Neuronal stem cell (in vitro differentiated cells): Measurements from ENCODE around the gene PKP4.
"Not testable (repeated sequence)": the region's sequence is repeated elsewhere in the genome, so short reads cannot be mapped to it uniquely, and the experiment has no call there.

Experiments
- DNase-seq: peaks from one replicate; pipeline ENCODE4 v3.0.0-alpha.2; 2013; ENCODE audit warnings: low spot score
- H2AFZ ChIP-seq: one replicate; pipeline ENCODE4 v1.6.1; 2013; ENCODE audit warnings: mild to moderate bottlenecking, low read length, inconsistent platforms
- H2AK5ac ChIP-seq: 2 replicates; pipeline ENCODE4 v1.6.1; 2013; ENCODE audit warnings: low read depth, mild to moderate bottlenecking, inconsistent platforms, low read length, moderate library complexity, mixed read lengths
- H2BK120ac ChIP-seq: 2 replicates; pipeline ENCODE4 v1.6.1; 2013; ENCODE audit warnings: low read depth, mild to moderate bottlenecking, inconsistent platforms, low read length, moderate library complexity, mixed read lengths
- H2BK12ac ChIP-seq: one replicate; pipeline ENCODE4 v1.6.1; 2013; ENCODE audit warnings: low read length, inconsistent platforms
- H2BK15ac ChIP-seq: 2 replicates; pipeline ENCODE4 v1.6.1; 2013; ENCODE audit warnings: mild to moderate bottlenecking, low read length, inconsistent platforms, mixed read lengths
- H2BK5ac ChIP-seq: one replicate; pipeline ENCODE4 v1.6.1; 2013; ENCODE audit warnings: inconsistent platforms, mild to moderate bottlenecking, low read length, moderate library complexity
- H3K14ac ChIP-seq: one replicate; pipeline ENCODE4 v1.6.1; 2013; ENCODE audit warnings: low read length, inconsistent platforms
- H3K18ac ChIP-seq: 2 replicates; pipeline ENCODE4 v1.6.1; 2013; ENCODE audit warnings: low read length, inconsistent platforms
- H3K23ac ChIP-seq: 2 replicates; pipeline ENCODE4 v1.6.1; 2013; ENCODE audit warnings: low read depth, mild to moderate bottlenecking, mixed read lengths, low read length, inconsistent platforms; ENCODE audit not compliant: poor library complexity
- H3K27ac ChIP-seq: replicated peaks from 3 replicates; pipeline ENCODE4 v1.5.1; 2013; ENCODE audit warnings: low read length, inconsistent platforms
- H3K27me3 ChIP-seq, 3 experiments: 2 replicates each; pipeline ENCODE4 v1.6.1; 2013; ENCODE audit warnings: low read length in 3 of 3, mild to moderate bottlenecking in 2 of 3, inconsistent platforms in 1 of 3, low read depth in 1 of 3, mixed read lengths in 1 of 3, moderate library complexity in 1 of 3; ENCODE audit not compliant: control insufficient read depth in 3 of 3, insufficient read depth in 3 of 3
- H3K36me3 ChIP-seq, 2 donors: replicated peaks in 1 of 2; 2 replicates each; pipeline ENCODE4 v1.6.1; 2013; ENCODE audit warnings: low read length in 2 of 2; ENCODE audit not compliant: control insufficient read depth in 2 of 2, insufficient read depth in 2 of 2
- H3K4ac ChIP-seq: 2 replicates; pipeline ENCODE4 v1.6.1; 2013; ENCODE audit warnings: inconsistent platforms, mild to moderate bottlenecking, low read length, moderate library complexity
- H3K4me1 ChIP-seq, 2 donors: 1 replicate in 1 of 2; 2 replicates in 1 of 2; pipeline ENCODE4 v1.6.1; 2013; ENCODE audit warnings: low read length in 2 of 2, low read depth in 1 of 2; ENCODE audit not compliant: control insufficient read depth in 2 of 2, insufficient read depth in 1 of 2
- H3K4me2 ChIP-seq: one replicate; pipeline ENCODE4 v1.6.1; 2013; ENCODE audit warnings: mild to moderate bottlenecking, low read length, inconsistent platforms; ENCODE audit not compliant: insufficient read depth, poor library complexity, severe bottlenecking
- H3K4me3 ChIP-seq, 2 donors: 2 replicates each; pipeline ENCODE4 v1.5.1; 2013; ENCODE audit warnings: low read length in 2 of 2, mild to moderate bottlenecking in 2 of 2, inconsistent platforms in 1 of 2, moderate library complexity in 1 of 2
- H3K79me1 ChIP-seq: one replicate; pipeline ENCODE4 v1.6.1; 2013; ENCODE audit warnings: low read depth, mild to moderate bottlenecking, inconsistent platforms, low read length, moderate library complexity
- H3K9ac ChIP-seq: one replicate; pipeline ENCODE4 v1.6.1; 2013; ENCODE audit warnings: mild to moderate bottlenecking, low read depth, low read length, inconsistent platforms; ENCODE audit not compliant: poor library complexity
- H3K9me3 ChIP-seq, 2 donors: replicated peaks in 1 of 2; 2 replicates each; pipeline versions ENCODE3 to v1.6.1; 2013; ENCODE audit warnings: low read length in 2 of 2, mild to moderate bottlenecking in 2 of 2, inconsistent platforms in 1 of 2, low read depth in 1 of 2, mixed read lengths in 1 of 2, moderate library complexity in 1 of 2; ENCODE audit not compliant: control insufficient read depth in 2 of 2, insufficient read depth in 1 of 2
- H4K8ac ChIP-seq: one replicate; pipeline ENCODE4 v1.6.1; 2013; ENCODE audit warnings: low read depth, mild to moderate bottlenecking, inconsistent platforms, low read length, moderate library complexity
- H4K91ac ChIP-seq: one replicate; pipeline ENCODE4 v1.6.1; 2013; ENCODE audit warnings: low read length, low read depth, mild to moderate bottlenecking, inconsistent platforms; ENCODE audit not compliant: poor library complexity
- WGBS, 2 donors: extraction: QIAGEN DNeasy Blood & Tissue Kit; methylation state at CpG; one replicate each; pipeline ENCODE4 v1.1.7; 2013; ENCODE audit warnings: missing lambda C conversion rate in 2 of 2, mixed read lengths in 1 of 2; ENCODE audit not compliant: insufficient read length in 2 of 2, insufficient replicate concordance in 1 of 2; ENCODE audit errors: extremely low coverage in 2 of 2; 5-methylcytosine and 5-hydroxymethylcytosine counted together

Gene PKP4

DNA sequence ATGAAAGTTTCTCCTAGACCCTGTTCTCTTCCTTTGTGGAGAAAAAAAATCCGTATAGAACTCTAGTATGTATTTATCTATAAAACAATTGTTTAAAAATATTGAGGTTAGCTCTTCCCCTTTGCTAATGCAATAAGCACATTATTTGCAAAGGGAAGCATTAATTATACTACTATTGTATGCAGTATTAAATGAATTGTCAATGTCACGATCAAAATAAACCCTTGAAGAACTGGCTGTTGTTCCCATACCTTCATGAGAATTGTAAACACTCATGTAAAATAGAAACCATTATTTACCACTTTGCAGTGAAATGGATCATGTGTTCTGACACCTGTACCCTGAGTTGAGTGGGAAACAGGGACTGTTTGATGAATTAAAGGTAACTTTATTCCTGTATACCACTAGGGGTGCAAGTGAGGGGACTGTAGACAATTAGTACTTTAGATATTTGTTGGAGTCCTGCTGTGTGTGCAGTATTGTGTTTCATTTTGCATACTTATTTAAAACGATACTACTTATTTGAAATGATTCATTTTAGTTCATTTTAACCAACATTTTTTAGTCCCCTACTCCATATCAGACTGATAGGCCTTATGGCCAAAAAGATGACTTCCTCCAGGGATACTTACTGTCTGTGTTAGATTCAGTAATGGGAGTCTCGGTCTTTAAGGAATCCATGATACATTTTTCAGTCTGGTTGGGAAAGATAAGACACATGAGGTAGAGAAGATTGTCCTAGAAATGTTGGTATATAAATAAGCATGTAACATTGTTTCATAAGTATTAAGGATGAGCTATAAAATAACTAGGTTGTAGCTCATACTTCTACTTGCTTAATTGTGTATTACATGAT, 7.9 kb downstream of the PKP4 start:
- H3K23ac ChIP-seq = no peak overlapping the region
- H2BK5ac ChIP-seq = no peak overlapping the region
- no CpG with 5 or more reads among the region's 4 CpGs for WGBS, 2 donors
- H3K14ac ChIP-seq = no peak overlapping the region
- H2BK15ac ChIP-seq = no peak overlapping the region
- no peaks in the 10 kb centered on the region for H3K27me3 ChIP-seq
- H3K4me1 ChIP-seq = peaks cover 6 to 8% of the 10 kb centered on the region in 2 donors
- DNase-seq = no peak
- no peak overlapping the region for H2AFZ ChIP-seq
- H4K91ac ChIP-seq = no peak overlapping the region
- peaks cover 4% of the 10 kb centered on the region for H3K79me1 ChIP-seq
- no peak overlapping the region for H2AK5ac ChIP-seq
- no peak overlapping the region for H3K27ac ChIP-seq
- H3K36me3 ChIP-seq = peaks cover 0 to 2% of the 10 kb centered on the region in 2 donors
- H3K9me3 ChIP-seq = no peaks in the 10 kb centered on the region
- no peak overlapping the region for H3K4me3 ChIP-seq
- H3K4me2 ChIP-seq = no peak overlapping the region
- H3K9ac ChIP-seq = no peak overlapping the region
- H3K18ac ChIP-seq = no peak overlapping the region
- no peak overlapping the region for H3K4ac ChIP-seq
- no peak overlapping the region for H4K8ac ChIP-seq
- H2BK12ac ChIP-seq = no peak overlapping the region
- H2BK120ac ChIP-seq = no peak overlapping the region

GRCh38 chr2:158467248-158467647, 10.5 kb downstream of the PKP4 start:
- H3K9ac ChIP-seq = no peak overlapping the region
- 100% methylated on average over 2 of the region's 4 CpGs for WGBS, 2 donors
- no peak overlapping the region for H2AK5ac ChIP-seq
- H3K9me3 ChIP-seq = peaks cover 0 to 5% of the 10 kb centered on the region in 2 donors
- H3K4me3 ChIP-seq = no peak overlapping the region
- H4K91ac ChIP-seq = no peak overlapping the region
- H3K14ac ChIP-seq = no peak overlapping the region
- no peak overlapping the region for H2BK5ac ChIP-seq
- no peak overlapping the region for H2AFZ ChIP-seq
- no peak overlapping the region for H3K27ac ChIP-seq
- H3K4me2 ChIP-seq = no peak overlapping the region
- peaks cover 0 to 5% of the 10 kb centered on the region in 2 donors for H3K4me1 ChIP-seq
- H2BK12ac ChIP-seq = no peak overlapping the region
- H3K79me1 ChIP-seq = peaks cover 4% of the 10 kb centered on the region
- no peak for DNase-seq
- H2BK15ac ChIP-seq = no peak overlapping the region
- peaks cover 0 to 7% of the 10 kb centered on the region in 2 donors for H3K36me3 ChIP-seq
- H3K27me3 ChIP-seq = no peaks in the 10 kb centered on the region
- H3K4ac ChIP-seq = no peak overlapping the region
- no peak overlapping the region for H3K18ac ChIP-seq
- no peak overlapping the region for H3K23ac ChIP-seq
- H2BK120ac ChIP-seq = no peak overlapping the region
- no peak overlapping the region for H4K8ac ChIP-seq

- no CpG with 5 or more reads among the region's 3 CpGs for WGBS, 2 donors
- H3K9ac ChIP-seq, H3K27me3 ChIP-seq, H3K18ac ChIP-seq, DNase-seq, H3K27ac ChIP-seq, H3K4me1 ChIP-seq, H3K4me2 ChIP-seq, H4K8ac ChIP-seq, H3K4ac ChIP-seq, H3K79me1 ChIP-seq, H2BK5ac ChIP-seq, H2BK120ac ChIP-seq, H2BK15ac ChIP-seq, H3K36me3 ChIP-seq, H3K9me3 ChIP-seq, H2AFZ ChIP-seq, H3K14ac ChIP-seq, H2AK5ac ChIP-seq, H3K4me3 ChIP-seq, H2BK12ac ChIP-seq, H3K23ac ChIP-seq, H4K91ac ChIP-seq: not testable (repeated sequence)
Observed at GRCh38 chr2:158472829-158473228, 16.1 kb downstream of the PKP4 start.

DNA sequence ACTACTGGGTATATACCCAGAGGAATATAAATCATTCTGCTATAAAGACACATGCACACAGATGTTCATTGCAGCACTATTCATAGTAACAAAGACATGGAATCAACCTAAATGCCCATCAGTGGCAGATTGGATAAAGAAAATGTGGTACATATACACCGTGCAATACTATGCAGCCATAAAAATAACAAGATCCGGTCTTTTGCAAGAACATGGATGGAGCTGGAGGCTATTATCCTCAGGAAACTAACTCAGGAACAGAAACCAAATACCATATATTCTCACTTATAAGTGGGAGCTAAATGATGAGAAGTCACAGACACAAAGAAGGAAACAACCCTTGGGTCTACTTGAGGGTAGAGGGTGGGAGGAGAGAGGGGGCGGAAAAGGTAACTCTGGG, 16.5 kb downstream of the PKP4 start:
- not testable (repeated sequence) for H2BK120ac ChIP-seq, H3K23ac ChIP-seq, H3K14ac ChIP-seq, H2AK5ac ChIP-seq, H3K79me1 ChIP-seq, H3K4ac ChIP-seq, H3K27me3 ChIP-seq, H3K4me1 ChIP-seq, H2BK12ac ChIP-seq, H3K4me2 ChIP-seq, H4K91ac ChIP-seq, H2AFZ ChIP-seq, H3K27ac ChIP-seq, DNase-seq, H3K4me3 ChIP-seq, H2BK15ac ChIP-seq, H3K18ac ChIP-seq, H3K9me3 ChIP-seq, H4K8ac ChIP-seq, H3K9ac ChIP-seq, H2BK5ac ChIP-seq, H3K36me3 ChIP-seq
- WGBS, 2 donors = no CpG with 5 or more reads among the region's 3 CpGs
